Measurements from ENCODE around the gene ARL10.

- TF ChIP-seq CTCF (IDR thresholded peaks at IDR 0.05; ENCODE audit: borderline replicate concordance, extremely low read depth, low read length, poor library complexity, severe bottlenecking) (no peak), EZH2 (IDR thresholded peaks at IDR 0.05; ENCODE audit: borderline replicate concordance, low read depth, low read length, severe bottlenecking) (no peak)
Observed at GRCh38 chr5:176392526-176392925, 27.2 kb downstream of the ARL10 start.

All from DND-41 (cell line).